IPS DF 4.7 (cell line): ENCODE results near the gene XNDC1N.
A peak's percentile ranks its signal among the peaks of the same experiment; 100 is the strongest.

Experiments used
- DNase-seq: peaks from one replicate; pipeline ENCODE4 v3.0.0-alpha.2; 2013; ENCODE audit warnings: low spot score; ENCODE audit errors: extremely low read depth

XNDC1N gene, protein sequence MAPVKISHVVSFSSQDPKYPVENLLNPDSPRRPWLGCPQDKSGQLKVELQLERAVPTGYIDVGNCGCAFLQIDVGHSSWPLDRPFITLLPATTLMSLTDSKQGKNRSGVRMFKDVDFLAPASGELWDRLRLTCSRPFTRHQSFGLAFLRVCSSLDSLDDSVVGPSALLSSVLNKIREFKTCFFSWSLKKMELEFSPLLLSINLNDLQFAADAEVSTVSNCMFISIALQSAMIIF

DNA sequence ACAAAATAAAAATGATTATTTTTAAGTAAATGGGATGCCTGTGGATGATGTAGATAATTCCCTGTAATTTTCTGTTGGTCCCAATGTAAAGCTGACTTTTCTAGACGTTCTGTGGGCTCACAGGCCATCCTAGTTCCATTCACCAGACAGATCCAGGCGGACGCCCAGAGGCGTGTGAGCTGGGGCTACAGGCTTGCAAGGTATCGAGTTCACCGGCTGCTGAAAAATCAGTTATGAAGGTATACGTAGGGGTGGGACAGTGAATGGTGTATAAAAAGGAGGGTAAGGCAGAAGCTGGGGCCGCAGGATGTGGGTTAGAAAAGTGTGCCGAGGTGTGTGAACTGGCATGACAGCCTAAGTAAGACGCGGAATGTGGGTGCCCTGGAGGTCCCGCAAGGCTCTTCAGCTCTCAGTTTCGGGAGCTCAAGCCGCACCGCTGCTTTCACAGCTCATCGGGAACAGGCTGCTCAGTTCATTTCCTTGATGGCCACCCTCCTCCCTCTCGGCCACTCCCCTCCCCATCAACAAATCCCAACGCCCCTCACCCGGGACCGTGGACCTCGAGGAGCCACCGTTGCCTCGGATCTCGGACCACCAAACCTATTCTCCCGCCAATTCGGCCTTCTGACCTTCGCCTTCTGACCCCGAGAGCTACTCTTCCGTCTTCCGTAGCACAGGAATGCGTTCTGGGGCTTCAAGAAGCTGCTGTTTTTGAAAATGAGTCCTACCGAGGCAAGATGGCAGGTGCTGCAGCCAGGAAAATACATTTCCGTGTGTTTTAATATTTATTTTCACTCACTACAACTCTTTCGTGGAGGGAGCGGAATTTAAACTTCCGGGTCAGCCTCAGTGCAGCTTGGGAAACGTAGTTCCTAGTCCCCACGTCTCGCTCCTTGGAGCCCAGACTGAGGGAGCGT, at the start of gene XNDC1N:
Gene XNDC1N, minus strand, starts transcription at position 775 of the 917 bp plus-strand sequence. CDS start 5,241 bp downstream, outside the sequence.
- peak; percentile 80 for DNase-seq

DNA sequence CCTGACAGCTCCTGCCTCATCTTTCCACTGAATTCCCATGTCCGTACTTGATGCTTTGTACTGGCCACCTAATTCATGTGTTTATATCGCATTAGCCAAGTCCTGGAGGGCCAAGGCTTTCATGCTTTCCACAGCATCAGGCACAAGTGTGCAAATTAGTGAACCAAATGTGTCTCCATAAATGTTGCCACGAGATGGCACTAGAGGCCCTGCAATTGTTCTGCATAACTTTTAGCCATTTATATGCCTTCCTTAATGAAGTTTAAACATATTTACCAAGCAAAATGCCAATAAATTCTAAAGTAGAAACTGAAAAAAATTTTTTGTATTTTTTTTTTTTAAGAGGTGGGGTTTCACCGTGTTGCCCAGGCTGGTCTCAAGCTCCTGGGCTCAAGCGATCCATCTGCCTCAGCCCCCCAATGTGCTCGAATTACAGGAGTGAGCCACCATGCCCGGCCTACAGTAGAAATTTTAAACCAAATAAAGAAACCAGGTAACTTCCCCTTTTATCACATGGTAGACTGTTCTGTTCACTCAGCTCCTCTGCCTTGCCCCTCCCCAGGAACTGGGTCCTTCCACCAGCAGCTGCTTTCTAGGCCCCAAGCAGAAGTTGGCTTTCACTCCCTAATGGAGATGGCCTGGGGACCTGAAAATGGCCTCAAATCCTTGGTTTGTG, 49.5 kb upstream of the XNDC1N start:
- no peak for DNase-seq

DNA sequence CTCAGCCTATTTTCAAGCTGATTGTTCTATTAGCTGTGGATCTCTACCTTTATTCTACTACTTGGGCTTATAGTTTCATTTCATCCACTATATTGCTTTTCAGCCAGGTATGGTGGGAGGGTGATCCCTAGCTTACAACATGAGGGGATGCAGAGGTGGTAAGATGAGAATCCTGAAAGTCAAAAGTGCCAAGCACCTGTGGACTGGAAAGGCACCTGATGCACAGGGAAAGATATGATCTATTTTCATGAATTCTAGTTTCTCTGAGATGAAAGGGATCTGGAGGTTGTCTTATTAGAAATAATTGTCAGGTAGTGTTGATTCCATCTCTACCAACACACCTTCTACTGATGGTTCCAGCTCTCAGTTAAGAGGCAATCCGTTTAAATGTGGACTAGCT, 48.7 kb upstream of the XNDC1N start:
- no peak for DNase-seq

DNA sequence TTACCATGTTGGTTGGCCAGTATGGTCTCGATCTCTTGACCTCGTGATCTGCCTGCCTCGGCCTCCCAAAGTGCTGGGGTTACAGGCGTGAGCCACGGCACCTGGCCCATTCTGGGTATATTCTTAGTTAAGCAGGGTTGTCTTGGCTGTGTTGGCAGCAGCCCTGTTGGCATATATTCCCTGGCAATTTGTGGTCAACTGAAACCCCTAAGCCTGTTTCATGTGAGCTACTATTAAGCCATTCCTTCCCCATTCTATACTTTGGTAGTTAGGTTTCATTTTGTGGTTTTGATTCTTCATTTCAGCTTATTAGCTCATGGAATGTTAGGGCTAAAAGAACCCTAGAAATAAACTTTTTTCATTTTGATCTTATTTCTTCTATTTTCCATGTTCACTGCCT, 48.2 kb upstream of the XNDC1N start:
- no peak for DNase-seq

DNA sequence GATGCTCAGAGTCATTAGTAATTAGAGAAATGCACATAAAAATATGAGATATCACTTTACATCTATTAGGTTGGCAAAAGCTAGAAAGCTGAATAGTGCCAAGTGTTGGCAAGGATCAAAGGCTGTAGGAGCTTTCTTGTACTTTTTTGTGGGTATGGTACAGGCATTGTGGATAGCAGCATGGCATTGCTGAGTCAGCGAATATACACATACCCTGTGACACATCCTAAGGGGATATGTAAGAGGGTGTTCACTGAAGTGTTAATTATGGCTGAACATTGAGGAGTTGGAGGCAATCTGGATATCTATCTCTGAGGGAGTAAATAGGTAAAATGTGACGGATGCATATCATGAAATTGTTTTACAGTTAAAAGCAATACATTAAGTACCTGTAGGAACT, 43.3 kb upstream of the XNDC1N start:
- no peak for DNase-seq

DNA sequence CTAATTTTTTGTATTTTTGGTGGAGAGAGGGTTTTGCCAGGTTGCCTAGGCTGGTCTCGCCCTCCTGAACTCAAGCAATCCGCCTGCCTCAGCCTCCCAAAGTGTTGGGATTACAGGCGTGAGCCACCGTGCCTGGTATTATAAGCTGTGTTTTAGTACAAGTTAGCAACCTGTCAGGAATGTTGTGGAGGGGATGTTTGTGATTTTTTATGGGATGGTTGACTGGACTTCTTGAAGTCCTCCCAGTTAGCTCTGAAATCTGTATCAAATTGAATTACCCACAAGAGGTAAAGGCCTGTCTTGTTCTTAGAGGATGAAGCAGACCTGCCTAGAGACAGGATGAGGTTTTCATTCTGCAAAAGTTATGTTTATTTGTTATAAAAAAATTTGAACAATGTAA, 36.2 kb upstream of the XNDC1N start:
- DNase-seq, result no peak

DNA sequence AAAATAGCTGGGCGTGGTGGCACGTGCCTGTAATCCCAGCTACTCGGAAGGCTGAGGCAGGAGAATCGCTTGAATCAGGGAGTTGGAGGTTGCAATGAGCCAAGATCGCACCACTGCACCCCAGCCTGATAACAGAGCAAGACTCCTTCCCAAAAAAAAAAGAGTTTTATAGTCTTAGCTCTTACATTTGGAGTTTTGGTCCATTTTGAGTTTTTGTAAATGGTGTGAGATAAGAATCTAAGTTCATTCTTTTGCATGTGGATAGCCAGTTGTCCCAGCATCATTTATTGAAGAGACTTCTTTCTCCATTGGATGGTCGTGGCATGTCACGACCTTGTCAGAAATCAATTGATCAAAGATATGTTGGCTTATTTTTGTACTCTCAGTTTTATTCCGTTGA, 35.1 kb upstream of the XNDC1N start:
- no peak for DNase-seq

DNA sequence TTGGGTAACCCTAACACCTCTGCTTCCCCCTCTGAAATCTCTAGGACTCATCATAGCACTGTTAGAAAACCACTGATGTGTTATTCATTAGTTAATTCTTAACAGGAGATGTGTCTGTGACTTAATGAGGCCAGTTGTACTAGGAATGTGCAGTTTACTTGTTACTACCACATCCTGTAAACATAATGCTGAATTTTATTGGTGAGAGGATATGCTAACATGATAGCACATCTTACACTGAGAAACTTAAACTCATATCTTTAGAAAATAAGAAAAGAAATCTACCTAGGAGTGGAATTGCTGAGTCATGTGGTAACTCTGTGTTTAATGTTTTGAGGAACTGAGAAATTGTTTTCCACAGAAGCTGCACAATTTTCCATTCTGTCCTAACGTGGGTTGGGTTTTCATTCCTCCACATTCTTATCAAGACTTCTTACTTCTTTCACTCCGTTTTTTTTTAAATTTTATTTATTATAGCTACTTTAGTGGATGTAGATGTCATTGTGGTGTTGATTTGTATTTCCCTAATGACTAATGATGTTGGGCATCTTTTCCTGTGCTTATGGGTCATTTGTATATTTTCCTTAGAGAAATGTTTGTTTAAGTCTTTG, 34.1 kb upstream of the XNDC1N start:
- DNase-seq, result no peak

DNA sequence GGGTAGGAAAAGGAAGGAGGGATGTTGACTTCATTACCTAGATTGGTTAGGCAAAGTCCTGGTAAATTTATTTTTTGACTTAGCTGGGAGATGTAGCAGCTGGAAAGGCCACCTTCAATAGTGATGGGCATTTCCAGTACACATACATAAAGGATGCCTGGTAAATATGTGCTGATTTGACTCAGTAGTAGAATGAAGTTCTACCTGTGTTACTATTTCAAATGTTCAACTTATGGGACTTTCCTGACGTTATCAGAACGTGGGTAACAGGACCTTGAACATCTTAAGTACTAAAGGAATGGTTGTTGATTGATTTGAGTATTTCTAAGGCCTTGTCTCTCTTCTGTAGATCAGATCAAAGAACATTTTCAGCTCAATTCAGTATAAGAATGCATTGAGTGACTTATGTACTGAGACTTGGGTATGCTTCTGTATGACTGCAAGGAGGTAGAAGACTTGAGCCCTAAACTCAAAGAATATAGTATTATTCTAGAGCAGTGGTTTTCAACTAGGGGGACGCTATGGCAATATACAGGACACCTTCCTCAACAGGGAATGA, 27.6 kb upstream of the XNDC1N start:
- DNase-seq, result no peak

DNA sequence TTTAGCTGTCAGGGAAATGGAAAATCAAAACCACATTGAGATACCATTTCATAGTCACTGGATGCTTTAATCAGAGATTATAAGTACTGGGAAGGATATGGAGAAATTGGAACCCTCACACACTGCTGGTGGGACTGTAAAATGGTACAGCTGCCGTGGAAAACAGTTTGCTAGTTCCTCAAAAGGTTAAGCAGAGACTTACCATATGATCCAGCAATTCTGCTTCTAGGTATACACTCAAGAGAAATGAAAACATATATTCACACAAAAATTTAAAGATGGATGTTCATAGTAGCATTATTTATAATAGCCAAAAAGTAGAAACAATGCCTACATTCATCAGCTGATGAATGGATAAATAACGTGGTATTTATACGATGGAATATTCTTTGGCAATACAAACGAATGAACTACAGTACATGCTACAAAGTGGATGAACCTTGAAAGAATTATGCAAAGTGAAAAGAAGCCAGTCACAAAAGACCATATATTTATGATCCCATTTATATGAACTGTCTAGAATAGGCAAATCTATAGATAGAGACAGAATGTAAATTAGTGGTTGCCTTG, 23.4 kb upstream of the XNDC1N start:
- DNase-seq, result no peak

DNA sequence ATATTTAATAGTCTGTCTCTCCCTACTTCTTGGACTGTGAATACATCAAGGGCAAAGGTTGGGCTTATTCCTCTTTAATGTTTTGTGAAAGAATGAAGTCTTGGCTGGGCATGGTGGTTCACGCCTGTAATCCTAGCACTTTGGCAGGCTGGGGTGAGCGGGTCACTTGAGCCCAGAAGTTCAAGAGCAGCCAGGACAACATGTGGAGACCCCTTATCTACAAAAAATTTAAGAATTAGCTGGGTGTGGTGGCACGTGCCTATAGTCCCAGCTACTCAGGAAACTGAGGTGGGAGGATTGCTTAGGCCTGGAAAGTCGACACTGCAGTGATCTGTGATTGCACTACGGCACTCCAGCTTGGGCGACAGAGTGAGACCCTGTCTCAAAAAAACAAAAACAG, 20.6 kb upstream of the XNDC1N start:
- DNase-seq, result no peak

DNA sequence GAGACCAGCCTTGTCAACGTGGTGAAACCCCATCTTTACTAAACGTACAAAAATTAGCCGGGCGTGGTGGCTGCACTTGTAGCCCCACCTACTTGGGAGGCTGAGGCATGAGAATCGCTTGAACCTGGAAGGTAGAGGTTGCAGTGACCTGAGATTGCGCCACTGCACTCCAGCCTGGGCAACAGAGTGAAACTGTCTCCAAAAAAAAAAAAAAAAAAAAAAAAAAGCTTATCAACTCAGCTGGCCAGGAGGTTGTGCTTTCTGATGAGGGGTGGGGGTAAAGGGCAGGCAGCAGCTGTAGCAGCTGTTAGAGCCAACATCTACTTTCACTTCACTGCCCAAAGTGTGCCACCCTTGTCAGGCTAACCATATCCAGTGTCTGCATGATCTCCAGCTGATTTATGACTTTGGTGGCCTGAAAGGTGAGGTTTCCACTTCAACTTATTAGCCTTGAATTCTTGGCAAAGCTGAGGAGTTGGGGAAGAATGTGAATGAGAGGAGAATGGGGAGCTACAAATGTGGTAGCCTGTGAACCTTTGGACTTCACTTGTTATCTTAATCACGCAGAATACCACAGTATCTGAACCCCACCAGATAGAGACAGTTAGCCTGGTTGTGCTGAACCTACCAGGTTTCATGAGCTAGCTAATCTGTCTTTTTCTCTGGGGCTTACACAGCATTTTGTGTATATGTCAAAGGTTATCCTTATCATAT, 20.1 kb upstream of the XNDC1N start:
- DNase-seq, result no peak

DNA sequence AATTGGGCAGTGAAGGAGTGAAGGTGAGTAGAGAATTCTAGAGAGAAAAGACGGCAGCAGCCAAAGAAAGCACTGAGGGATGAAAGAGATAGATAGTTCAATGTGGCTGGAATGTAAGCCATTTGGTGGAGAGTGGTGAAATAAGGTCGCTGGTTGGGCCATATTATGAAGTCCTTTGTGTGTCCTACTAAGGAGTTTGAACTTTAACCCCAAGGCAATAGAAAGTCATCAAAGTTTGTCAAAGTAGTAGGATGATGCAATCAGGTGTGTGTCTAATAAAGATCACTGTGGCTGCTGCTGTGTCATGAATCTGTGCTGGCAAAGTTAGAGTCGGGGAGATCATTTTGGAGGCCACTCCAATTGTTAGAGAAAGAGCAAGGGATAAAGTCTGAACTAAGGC, 19.1 kb upstream of the XNDC1N start:
- DNase-seq, result no peak

DNA sequence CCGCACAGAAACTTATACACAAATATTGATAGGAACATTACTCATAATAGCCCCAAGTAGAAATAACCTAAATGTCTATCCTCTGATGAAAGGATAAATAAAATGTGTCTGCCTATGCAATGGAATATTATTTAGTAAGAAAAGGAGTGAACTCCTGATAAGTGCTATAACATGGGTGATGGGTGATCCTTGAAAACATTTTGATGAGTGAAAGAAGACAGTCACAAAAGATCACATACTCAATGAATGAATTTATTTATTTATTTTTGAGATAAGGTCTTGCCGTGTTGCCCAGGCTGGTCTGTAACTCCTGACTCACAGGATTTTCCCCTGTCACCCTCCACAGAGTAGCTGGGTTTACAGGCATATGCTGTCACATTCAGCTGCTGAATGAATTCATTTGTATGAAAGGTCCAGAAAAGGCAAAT, 17.8 kb upstream of the XNDC1N start:
- DNase-seq, result no peak

DNA sequence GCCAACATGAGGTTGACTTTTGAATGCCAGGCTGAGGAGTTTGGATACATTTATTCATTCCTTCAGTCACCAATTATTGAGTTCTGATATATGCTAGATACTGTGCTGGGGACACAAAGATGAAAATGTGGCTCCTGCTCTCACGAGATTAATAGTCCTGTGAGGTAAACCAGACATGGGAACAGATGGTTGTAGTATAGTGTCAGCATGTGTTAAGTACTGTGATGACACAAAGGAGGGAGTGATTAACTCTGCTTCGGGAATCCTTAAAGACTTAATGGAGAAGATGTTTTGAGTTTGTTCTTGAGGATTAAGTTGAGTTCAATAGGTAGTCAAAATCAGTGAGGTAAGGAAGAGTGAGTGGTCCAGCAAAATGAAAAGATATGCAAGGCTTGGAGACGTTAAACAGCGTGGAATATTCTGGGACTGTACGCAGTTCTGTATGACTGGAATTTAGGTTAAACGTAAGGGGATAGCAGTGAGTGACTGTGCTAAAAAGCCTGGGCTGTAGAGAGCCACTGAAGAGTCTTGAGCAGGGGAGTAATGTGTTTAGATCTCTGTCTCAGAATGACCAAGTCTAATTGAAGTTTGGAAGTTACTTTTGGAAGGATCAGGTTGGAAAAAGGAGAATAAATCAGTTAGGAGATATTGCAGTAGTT, 12.3 kb upstream of the XNDC1N start:
- DNase-seq, result no peak

DNA sequence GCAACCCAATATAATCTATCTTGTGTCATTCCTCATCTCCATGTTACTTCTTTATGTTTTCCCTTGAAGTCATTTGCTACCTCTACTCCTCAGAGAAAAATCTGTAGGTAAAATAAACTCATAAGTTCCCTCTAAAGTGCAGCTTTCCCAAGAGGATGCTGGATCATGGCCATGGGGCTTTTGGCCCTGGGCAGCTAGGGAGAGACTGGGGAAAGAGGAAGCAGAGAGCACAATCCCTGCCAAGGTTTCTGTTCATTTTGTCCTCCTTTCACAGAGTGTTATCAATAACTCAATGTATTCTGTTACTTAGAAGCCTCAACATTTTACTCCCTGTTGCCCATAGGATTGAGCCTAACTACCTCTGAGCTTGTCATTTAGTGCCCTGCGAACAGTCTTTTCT, 9.4 kb upstream of the XNDC1N start:
- no peak for DNase-seq

DNA sequence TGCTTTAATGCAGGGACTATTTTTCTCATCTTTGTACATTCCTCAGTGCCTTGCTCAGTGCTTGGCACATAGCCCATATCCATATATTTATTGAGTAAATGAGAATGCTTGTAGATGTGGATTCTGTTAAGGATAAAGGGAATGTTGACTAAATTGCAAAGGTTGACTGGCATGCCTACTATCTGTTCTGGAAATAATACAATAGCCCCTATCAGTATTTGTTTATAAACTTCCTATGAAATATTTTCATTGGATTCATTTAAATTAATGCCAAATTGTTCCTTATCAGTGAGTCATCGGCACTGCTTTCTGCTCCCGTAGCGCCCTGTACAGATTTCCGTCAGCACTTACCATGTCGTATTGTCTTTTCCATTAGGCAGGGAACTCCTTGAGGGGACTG, 8.4 kb upstream of the XNDC1N start:
- DNase-seq, result no peak

DNA sequence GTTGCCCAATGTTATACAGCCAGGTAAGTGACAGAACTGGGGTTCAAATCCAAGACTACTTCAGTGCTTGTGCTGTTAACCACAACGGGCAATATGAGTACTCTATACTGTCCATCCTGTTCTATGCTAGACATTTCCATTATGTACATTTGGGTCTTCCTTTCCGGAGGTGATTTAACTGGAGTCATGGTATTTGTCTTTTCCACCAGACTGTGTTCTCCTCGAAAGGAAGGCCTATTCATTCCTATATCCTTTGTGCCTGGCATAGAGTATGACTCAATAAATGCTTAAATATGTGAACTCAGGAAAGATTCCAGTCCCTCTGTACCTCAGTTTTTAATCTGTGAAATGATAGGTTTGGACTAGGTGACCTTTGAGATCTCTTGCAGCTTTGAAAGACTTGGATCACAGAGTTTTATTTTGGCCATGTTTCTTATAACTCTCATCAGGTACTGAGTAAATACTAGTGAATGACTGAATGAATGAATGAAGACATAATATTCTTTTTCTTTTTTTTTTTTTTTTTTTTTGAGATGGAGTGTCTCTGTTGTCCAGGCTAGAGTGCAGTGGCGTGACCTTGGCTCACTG, 7.0 kb upstream of the XNDC1N start:
- no peak for DNase-seq

DNA sequence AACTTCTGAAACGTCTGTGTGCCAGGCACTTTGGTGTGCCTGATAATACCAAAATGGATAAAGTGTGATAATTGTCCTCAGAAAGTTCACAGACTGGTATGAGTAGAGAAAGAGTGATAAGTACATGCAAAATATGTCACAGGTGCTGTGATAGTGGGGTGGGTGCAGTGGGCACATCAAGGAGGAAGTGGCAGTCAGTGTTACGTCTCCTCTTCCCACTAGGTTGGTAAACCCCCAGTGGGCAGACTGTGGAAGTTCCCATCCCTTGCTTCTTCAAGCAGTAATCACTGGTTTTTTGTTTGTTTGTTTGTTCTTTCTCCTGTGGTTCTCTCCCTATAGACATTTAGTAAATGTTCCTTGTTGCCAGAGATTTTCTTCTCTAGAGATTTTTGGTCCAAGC, 5.8 kb upstream of the XNDC1N start:
- no peak for DNase-seq
